A673 (cell line): ENCODE results near the gene SPC24. TPM values are rescaled to one million over a fixed set of nuclear protein-coding genes. Genes with fewer than 3 reads are reported as not detected.

Experiments used
- BruUV-seq: library from RNA; stranded (reverse); fragments of 400-500 nt; replicated peaks from 2 replicates; lab custom pipeline; 2021; lab: Mats Ljungman, UMichigan
- CTCF ChIA-PET: fragments of 300-600 bp; sonication (Branson Sonifier 250); formaldehyde crosslinking; loops from one replicate; lab custom pipeline; 2022; ENCODE audit warnings: antibody characterized with exemption; lab: Charles Lee
- POLR2A ChIA-PET: fragments of 300-600 bp; sonication (Branson Sonifier 250); formaldehyde crosslinking; loops from one replicate; lab custom pipeline; 2022; ENCODE audit warnings: antibody characterized with exemption; ENCODE audit not compliant: low non-redundant PET; lab: Charles Lee
- DNase-seq: peaks from one replicate; pipeline ENCODE4 v3.0.0-alpha.2; 2015; ENCODE audit warnings: low spot score
- H3K27ac ChIP-seq: fragments of 200-600 bp; sonication (generic); 2 replicates; pipeline ENCODE4 v1.5.1; 2016; ENCODE audit warnings: mixed run types, low read depth, mild to moderate bottlenecking, mixed read lengths, antibody characterized with exemption, low read length; ENCODE audit not compliant: poor library complexity, severe bottlenecking
- H3K27me3 ChIP-seq: fragments of 200-600 bp; sonication (generic); replicated peaks from 2 replicates; pipeline ENCODE4 v1.6.1; 2017; ENCODE audit warnings: mixed run types, low read depth, mild to moderate bottlenecking, mixed read lengths, antibody characterized with exemption, low read length; ENCODE audit not compliant: insufficient read depth, poor library complexity
- H3K36me3 ChIP-seq: fragments of 200-600 bp; sonication (generic); 2 replicates; pipeline ENCODE4 v1.6.1; 2016; ENCODE audit warnings: mixed run types, mild to moderate bottlenecking, mixed read lengths, antibody characterized with exemption, low read length; ENCODE audit not compliant: insufficient read depth, poor library complexity, severe bottlenecking
- H3K4me1 ChIP-seq: fragments of 200-600 bp; sonication (generic); 2 replicates; pipeline ENCODE4 v1.6.1; 2017; ENCODE audit warnings: mixed run types, mild to moderate bottlenecking, mixed read lengths, antibody characterized with exemption, low read length; ENCODE audit not compliant: insufficient read depth, poor library complexity, severe bottlenecking
- H3K4me3 ChIP-seq: fragments of 200-600 bp; sonication (generic); 2 replicates; pipeline ENCODE4 v1.5.1; 2016; ENCODE audit warnings: low read depth, mixed run types, mild to moderate bottlenecking, mixed read lengths, low read length; ENCODE audit not compliant: poor library complexity, severe bottlenecking
- H3K9me3 ChIP-seq: fragments of 200-600 bp; sonication (generic); 2 replicates; pipeline ENCODE4 v1.6.1; 2016; ENCODE audit warnings: mixed run types, low read depth, mild to moderate bottlenecking, mixed read lengths, antibody characterized with exemption, low read length; ENCODE audit not compliant: poor library complexity, severe bottlenecking
- CTCF ChIP-seq: fragments of 300-800, 200-600 bp; sonication (generic); conservative IDR thresholded peaks from 2 replicates; pipeline ENCODE4 v1.5.1; 2017; ENCODE audit warnings: low read depth, mild to moderate bottlenecking, antibody characterized with exemption, low read length, moderate library complexity, mixed read lengths
- EZH2 ChIP-seq: fragments of 200-600 bp; sonication (generic); IDR thresholded peaks from 2 replicates; pipeline ENCODE4 v1.6.1; 2017; ENCODE audit warnings: borderline replicate concordance, low read depth, mild to moderate bottlenecking, mixed read lengths, antibody characterized with exemption, low read length; ENCODE audit not compliant: poor library complexity, severe bottlenecking
- intact Hi-C: fragments of 100-400 bp; cut with micrococcal nuclease; formaldehyde crosslinking; loops from one replicate; pipeline ENCODE4 v1.10.0; 2022; ENCODE audit not compliant: unreplicated experiment
- total RNA-seq: library from RNA; stranded (reverse); gene quantifications from 2 replicates; pipeline ENCODE4 v1.2.3, GENCODE V29; 2021

The SPC24 gene
- total RNA-seq, 1 experiment from 2014 or later = 97.6 TPM

GRCh38 chr19:11145536-11145924 lies 10.1 kb downstream of the SPC24 start:
- no TSS peak for BruUV-seq
- ChIA-PET POLR2A (no interaction called here), CTCF (no interaction called here)
- DNase-seq = no peak
- no peak overlapping the region for H3K4me3 ChIP-seq
- no peaks in the 10 kb centered on the region for H3K27me3 ChIP-seq
- peaks cover 37% of the 10 kb centered on the region for H3K4me1 ChIP-seq
- H3K36me3 ChIP-seq = peaks cover 39% of the 10 kb centered on the region
- intact Hi-C loops = no loop called here
- H3K27ac ChIP-seq = peak overlapping the region; percentile 92
- H3K9me3 ChIP-seq = no peaks in the 10 kb centered on the region
- TF ChIP-seq EZH2 (no peak), CTCF (no peak)

GRCh38 chr19:11142528-11143171 lies 12.9 kb downstream of the SPC24 start:
- BruUV-seq = no TSS peak
- H3K27ac ChIP-seq = peak overlapping the region; percentile 92
- H3K27me3 ChIP-seq = no peaks in the 10 kb centered on the region
- H3K4me3 ChIP-seq = peak overlapping the region; percentile 23
- H3K9me3 ChIP-seq = no peaks in the 10 kb centered on the region
- H3K36me3 ChIP-seq = peaks cover 24% of the 10 kb centered on the region
- intact Hi-C loops = no loop called here
- peak; percentile 62 for DNase-seq
- CTCF ChIA-PET = interaction anchor here (0.6 kb wide), 1 partner anchor 279 kb away, joined by 3 read pairs; no protein-coding TSS in a partner anchor
- POLR2A ChIA-PET = no interaction called here
- peaks cover 60% of the 10 kb centered on the region for H3K4me1 ChIP-seq
- TF ChIP-seq EZH2 = no peak
- no peak for TF ChIP-seq CTCF

- Histone ChIP-seq H3K9me3 (no peaks in the 10 kb centered on the region), H3K36me3 (peaks cover 17% of the 10 kb centered on the region), H3K27ac (peak overlapping the region; percentile 92), H3K4me1 (peaks cover 60% of the 10 kb centered on the region), H3K27me3 (no peaks in the 10 kb centered on the region), H3K4me3 (no peak overlapping the region)
- ChIA-PET CTCF (interaction anchor here (0.6 kb wide), 1 partner anchor 278 kb away, joined by 3 read pairs; no protein-coding TSS in a partner anchor), POLR2A (no interaction called here)
- TF ChIP-seq CTCF = no peak
- TF ChIP-seq EZH2 = no peak
- no TSS peak for BruUV-seq
- intact Hi-C loops = no loop called here
- DNase-seq = no peak
Measured at GRCh38 chr19:11141937-11142527, 13.6 kb downstream of the SPC24 start.
